IMR-90 (cell line): ENCODE measurements around the gene UBD. TPM values are rescaled to one million over a fixed set of nuclear protein-coding genes. Genes with fewer than 3 reads are reported as not detected.

Source experiments
- ATAC-seq: fragments of 200-7000 bp; cut with Tn5 transposase; 2 replicates; pipeline ENCODE4 v1.9.1; 2020; ENCODE audit warnings: low read depth, mild to moderate bottlenecking, moderate library complexity
- BruUV-seq: library from RNA; stranded (reverse); fragments of 400-500 nt; replicated peaks from 2 replicates; lab custom pipeline; 2021; lab: Mats Ljungman, UMichigan
- CTCF ChIA-PET: fragments of 300-600 bp; formaldehyde crosslinking; extraction: SDS; loops from one replicate; lab custom pipeline; 2021; ENCODE audit warnings: antibody characterized with exemption; lab: Yijun Ruan, JAX
- POLR2A ChIA-PET: fragments of 300-600 bp; sonication (Branson Sonifier 250); formaldehyde crosslinking; loops from one replicate; lab custom pipeline; 2022; ENCODE audit warnings: antibody characterized with exemption; ENCODE audit not compliant: unreplicated experiment; lab: Charles Lee
- DNase-seq: peaks from one replicate; pipeline ENCODE4 v3.0.0; 2013
- H2AFZ ChIP-seq: replicated peaks from 2 replicates; pipeline ENCODE3; 2013; ENCODE audit warnings: low read length, mild to moderate bottlenecking; ENCODE audit not compliant: poor library complexity
- H2AK5ac ChIP-seq: 2 replicates; pipeline ENCODE4 v1.6.1; 2013; ENCODE audit warnings: low read depth, low read length, inconsistent platforms
- H2AK9ac ChIP-seq: replicated peaks from 2 replicates; pipeline ENCODE3; 2013; ENCODE audit warnings: mild to moderate bottlenecking, low read depth, low read length, moderate library complexity; ENCODE audit not compliant: poor library complexity
- H2BK120ac ChIP-seq: 2 replicates; pipeline ENCODE4 v1.6.1; 2013; ENCODE audit warnings: low read depth, low read length, inconsistent platforms
- H2BK15ac ChIP-seq: 3 replicates; pipeline ENCODE4 v1.6.1; 2013; ENCODE audit warnings: low read depth, low read length, inconsistent platforms
- H2BK20ac ChIP-seq: 2 replicates; pipeline ENCODE4 v1.6.1; 2013; ENCODE audit warnings: low read depth, mild to moderate bottlenecking, inconsistent platforms, low read length, moderate library complexity
- H2BK5ac ChIP-seq: 2 replicates; pipeline ENCODE4 v1.6.1; 2013; ENCODE audit warnings: mild to moderate bottlenecking, low read depth, low read length, inconsistent platforms; ENCODE audit not compliant: poor library complexity, severe bottlenecking
- H3K14ac ChIP-seq: replicated peaks from 2 replicates; pipeline ENCODE4 v1.6.1; 2013; ENCODE audit warnings: low read depth, low read length, inconsistent platforms
- H3K18ac ChIP-seq: 2 replicates; pipeline ENCODE4 v1.6.1; 2013; ENCODE audit warnings: low read depth, low read length, control low read depth
- H3K23ac ChIP-seq: 2 replicates; pipeline ENCODE4 v1.6.1; 2013; ENCODE audit warnings: low read depth, low read length, inconsistent platforms
- H3K27ac ChIP-seq: 2 replicates; pipeline ENCODE4 v1.5.1; 2013; ENCODE audit warnings: mild to moderate bottlenecking, control low read depth, low read length; ENCODE audit not compliant: insufficient read depth
- H3K27me3 ChIP-seq: 2 replicates; pipeline ENCODE4 v1.6.1; 2013; ENCODE audit warnings: low read length; ENCODE audit not compliant: control insufficient read depth, insufficient read depth
- H3K36me3 ChIP-seq: 2 replicates; pipeline ENCODE4 v1.6.1; 2013; ENCODE audit warnings: low read length, mixed read lengths; ENCODE audit not compliant: control insufficient read depth, insufficient read depth
- H3K4ac ChIP-seq: 2 replicates; pipeline ENCODE4 v1.6.1; 2013; ENCODE audit warnings: low read depth, low read length, inconsistent platforms
- H3K4me1 ChIP-seq: 2 replicates; pipeline ENCODE4 v1.6.1; 2013; ENCODE audit warnings: low read length, mixed read lengths; ENCODE audit not compliant: control insufficient read depth, insufficient read depth
- H3K4me2 ChIP-seq: 2 replicates; pipeline ENCODE4 v1.6.1; 2013; ENCODE audit warnings: low read depth, mild to moderate bottlenecking, control low read depth, low read length, moderate library complexity
- H3K4me3 ChIP-seq: 2 replicates; pipeline ENCODE4 v1.5.1; 2013; ENCODE audit warnings: low read depth, mild to moderate bottlenecking, control low read depth, low read length, moderate library complexity; ENCODE audit not compliant: insufficient read depth
- H3K56ac ChIP-seq: 2 replicates; pipeline ENCODE4 v1.6.1; 2013; ENCODE audit warnings: low read length, inconsistent platforms; ENCODE audit not compliant: insufficient read depth; ENCODE audit errors: extremely low read depth
- H3K79me1 ChIP-seq, 2 experiments: 2 replicates each; pipeline ENCODE4 v1.6.1; 2013; ENCODE audit warnings: low read length in 2 of 2, inconsistent platforms in 1 of 2, low read depth in 1 of 2
- H3K9ac ChIP-seq: 2 replicates; pipeline ENCODE4 v1.6.1; 2013; ENCODE audit warnings: low read depth, low read length, control low read depth
- H3K9me1 ChIP-seq: 2 replicates; pipeline ENCODE4 v1.6.1; 2013; ENCODE audit warnings: low read length, inconsistent platforms; ENCODE audit not compliant: insufficient read depth
- H3K9me3 ChIP-seq: 2 replicates; pipeline ENCODE4 v1.6.1; 2013; ENCODE audit warnings: low read length; ENCODE audit not compliant: control insufficient read depth, insufficient read depth
- H4K20me1 ChIP-seq: 2 replicates; pipeline ENCODE4 v1.6.1; 2013; ENCODE audit warnings: low read length, inconsistent platforms; ENCODE audit not compliant: insufficient read depth
- H4K5ac ChIP-seq: 2 replicates; pipeline ENCODE4 v1.6.1; 2013; ENCODE audit warnings: mild to moderate bottlenecking, low read depth, low read length, control low read depth
- H4K8ac ChIP-seq, 2 experiments: 2 replicates each; pipeline ENCODE4 v1.6.1; 2013; ENCODE audit warnings: low read depth in 2 of 2, low read length in 2 of 2, control low read depth in 1 of 2, inconsistent platforms in 1 of 2
- H4K91ac ChIP-seq: 2 replicates; pipeline ENCODE4 v1.6.1; 2013; ENCODE audit warnings: low read depth, low read length, inconsistent platforms; ENCODE audit not compliant: insufficient read depth
- FOS ChIP-seq: fragments of 150-350 bp; IDR thresholded peaks from 2 replicates; pipeline ENCODE4 v1.6.1; 2016; ENCODE audit warnings: low read depth, low read length
- MAZ ChIP-seq: IDR thresholded peaks from 2 replicates; pipeline ENCODE4 v1.6.1; 2012; ENCODE audit warnings: low read depth, mild to moderate bottlenecking, low read length, improper control_type of control experiment, moderate library complexity, borderline replicate concordance
- MXI1 ChIP-seq: IDR thresholded peaks from 2 replicates; pipeline ENCODE4 v1.6.1; 2012; ENCODE audit warnings: low read depth, mild to moderate bottlenecking, low read length, moderate library complexity, borderline replicate concordance
- WGBS, 2 experiments: methylation state at CpG; one replicate each; pipeline versions ENCODE4 v1.1.5 to v1.1.7; 2013; ENCODE audit warnings: missing lambda C conversion rate in 2 of 2; ENCODE audit not compliant: insufficient read length in 1 of 2; ENCODE audit errors: extremely low coverage in 2 of 2; 5-methylcytosine and 5-hydroxymethylcytosine counted together
- dilution Hi-C: fragments of 300-500 bp; cut with HindIII; formaldehyde crosslinking; loops from one replicate; pipeline ENCODE4 v1.14.3; 2018; ENCODE audit warnings: low sequenced_read_pairs; ENCODE audit not compliant: unreplicated experiment
- in situ Hi-C: fragments of 300-500 bp; cut with MboI; formaldehyde crosslinking; loops from 3 replicates; pipeline ENCODE4 v1.14.3; 2019; ENCODE audit warnings: low sequenced_read_pairs, inconsistent platforms, mixed read lengths
- intact Hi-C: fragments of 100-400 bp; cut with micrococcal nuclease; formaldehyde crosslinking; loops from 2 replicates; pipeline ENCODE4 v1.10.0; 2022
- polyA plus RNA-seq, 3 experiments: library from polyadenylated mRNA; depleted of rRNA; stranded (reverse); fragments of >200 nt; gene quantifications; 2 replicates each; pipeline ENCODE4 v1.2.3, GENCODE V29; 2012; ENCODE audit warnings: low replicate concordance in 1 of 3
- total RNA-seq: library from RNA; depleted of rRNA; stranded (reverse); fragments of >200 nt; gene quantifications from 2 replicates; pipeline ENCODE4 v1.2.3, GENCODE V29; 2012
- TF ChIP-seq, protein P1 (sequence below): conservative IDR thresholded peaks from 2 replicates; pipeline ENCODE4 v1.5.1; 2012; ENCODE audit warnings: mild to moderate bottlenecking, low read depth, low read length, improper control_type of control experiment

Gene UBD
- total and polyA plus RNA-seq, 2 of the 4 experiments (the other 2 are of a cell fraction) = not detected

DNA sequence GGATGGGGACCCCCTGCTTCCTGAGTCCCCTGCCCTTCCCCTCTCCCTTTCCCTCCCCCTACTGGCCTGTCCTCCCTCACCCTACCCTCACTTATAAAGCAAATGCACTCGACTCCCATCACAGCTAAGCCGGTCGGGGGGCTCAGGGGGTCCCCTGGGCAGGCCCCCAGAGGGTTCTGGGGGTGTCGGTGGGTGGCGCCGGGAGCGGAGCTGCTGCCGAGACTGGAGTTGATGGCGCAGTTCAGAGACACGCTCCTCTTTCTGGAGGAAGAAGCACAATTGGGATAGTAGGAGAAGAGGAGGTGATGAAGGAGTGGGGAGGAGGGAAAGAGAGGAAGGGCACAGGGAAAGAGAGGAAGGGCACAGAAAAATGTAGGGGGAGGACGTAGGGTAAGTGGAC is 43.9 kb upstream of the UBD start:
- Histone ChIP-seq H2BK5ac (no peak overlapping the region), H3K79me1 (no peaks in the 10 kb centered on the region; a peak in 1 of 4 replicates), H3K4me2 (no peak overlapping the region), H3K18ac (no peak overlapping the region), H3K23ac (no peak overlapping the region), H3K36me3 (peaks cover 62% of the 10 kb centered on the region), H3K27me3 (no peaks in the 10 kb centered on the region), H2AFZ (no peak overlapping the region), H4K5ac (no peak overlapping the region), H3K14ac (no peak overlapping the region), H4K91ac (no peak overlapping the region), H2BK120ac (no peak overlapping the region), H3K56ac (no peak overlapping the region), H3K4me1 (no peaks in the 10 kb centered on the region), H2BK15ac (no peak overlapping the region), H2BK20ac (no peak overlapping the region), H2AK5ac (no peak overlapping the region), H3K9me3 (no peaks in the 10 kb centered on the region), H3K9me1 (peaks cover 6% of the 10 kb centered on the region; the same call in 1 of the 2 replicates), H3K4ac (no peak overlapping the region), H3K4me3 (no peak overlapping the region), H3K27ac (no peak overlapping the region), H4K20me1 (no peaks in the 10 kb centered on the region), H3K9ac (no peak overlapping the region), H4K8ac (no peak overlapping the region), H2AK9ac (no peak overlapping the region)
- ATAC-seq (no peak), DNase-seq (no peak)
- intact Hi-C loops (no loop called here), dilution Hi-C loops (no loop called here), in situ Hi-C loops (no loop called here)
- 89% methylated on average over 5 of the region's 11 CpGs; no CpG with 5 or more reads in 1 of the 2 experiments for WGBS, 2 experiments
- ChIA-PET CTCF (no interaction called here), POLR2A (no interaction called here)
- TF ChIP-seq, protein P1, sequence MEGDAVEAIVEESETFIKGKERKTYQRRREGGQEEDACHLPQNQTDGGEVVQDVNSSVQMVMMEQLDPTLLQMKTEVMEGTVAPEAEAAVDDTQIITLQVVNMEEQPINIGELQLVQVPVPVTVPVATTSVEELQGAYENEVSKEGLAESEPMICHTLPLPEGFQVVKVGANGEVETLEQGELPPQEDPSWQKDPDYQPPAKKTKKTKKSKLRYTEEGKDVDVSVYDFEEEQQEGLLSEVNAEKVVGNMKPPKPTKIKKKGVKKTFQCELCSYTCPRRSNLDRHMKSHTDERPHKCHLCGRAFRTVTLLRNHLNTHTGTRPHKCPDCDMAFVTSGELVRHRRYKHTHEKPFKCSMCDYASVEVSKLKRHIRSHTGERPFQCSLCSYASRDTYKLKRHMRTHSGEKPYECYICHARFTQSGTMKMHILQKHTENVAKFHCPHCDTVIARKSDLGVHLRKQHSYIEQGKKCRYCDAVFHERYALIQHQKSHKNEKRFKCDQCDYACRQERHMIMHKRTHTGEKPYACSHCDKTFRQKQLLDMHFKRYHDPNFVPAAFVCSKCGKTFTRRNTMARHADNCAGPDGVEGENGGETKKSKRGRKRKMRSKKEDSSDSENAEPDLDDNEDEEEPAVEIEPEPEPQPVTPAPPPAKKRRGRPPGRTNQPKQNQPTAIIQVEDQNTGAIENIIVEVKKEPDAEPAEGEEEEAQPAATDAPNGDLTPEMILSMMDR = no peak
- TF ChIP-seq MXI1 (no peak), MAZ (no peak), FOS (no peak)
- no TSS peak for BruUV-seq
